ENCODE measurements around the gene AGBL1.

AGBL1 gene

GRCh38 chr15:86255247-86255646 lies 175.6 kb downstream of the AGBL1 start:
- DNase-seq: no peak

DNA sequence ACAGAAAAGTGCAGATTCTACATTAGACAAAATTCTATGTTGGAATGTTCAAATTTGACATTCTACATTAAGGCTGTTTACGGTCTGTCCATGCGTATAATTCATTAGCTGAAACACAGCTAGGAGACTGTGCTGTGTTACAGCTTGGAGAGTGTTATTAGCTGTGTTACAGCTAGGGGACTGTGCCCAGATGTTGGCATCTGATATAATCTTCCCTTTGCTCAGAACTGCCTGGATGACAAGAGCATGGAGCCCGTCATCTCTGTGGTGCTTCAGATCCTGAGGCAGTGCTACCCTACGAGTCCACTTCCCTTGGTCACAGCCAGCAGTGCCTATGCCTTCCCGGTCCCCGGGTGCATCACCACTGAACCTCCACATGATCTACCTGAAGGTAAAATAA lies 177.0 kb downstream of the AGBL1 start:
- no peak for DNase-seq

- DNase-seq: no peak
Measured at GRCh38 chr15:86259589-86259988, 179.9 kb downstream of the AGBL1 start.

- DNase-seq: no peak
Measured at GRCh38 chr15:86263230-86263629, 183.6 kb downstream of the AGBL1 start.

GRCh38 chr15:86266896-86267484 lies 187.3 kb downstream of the AGBL1 start:
- DNase-seq: no peak

DNA sequence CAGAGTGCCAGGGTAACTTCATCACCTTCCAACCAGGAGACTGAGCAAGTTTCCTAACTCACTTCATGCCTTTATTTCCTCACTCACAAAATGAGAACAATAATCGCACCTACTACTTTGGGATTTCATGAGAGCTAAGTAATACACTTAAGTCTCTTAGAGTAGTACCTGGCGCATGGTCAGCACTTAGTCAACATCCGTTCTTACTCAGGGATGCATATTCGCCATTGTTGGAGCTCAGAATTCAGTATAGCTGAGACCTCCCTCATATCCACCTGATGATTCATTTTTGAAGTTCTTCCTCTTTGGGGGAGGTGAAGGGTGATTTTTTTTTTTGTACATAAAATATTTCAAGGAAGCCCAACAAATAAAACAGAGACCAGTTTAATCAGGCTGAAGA lies 188.2 kb downstream of the AGBL1 start:
- no peak for DNase-seq

DNA sequence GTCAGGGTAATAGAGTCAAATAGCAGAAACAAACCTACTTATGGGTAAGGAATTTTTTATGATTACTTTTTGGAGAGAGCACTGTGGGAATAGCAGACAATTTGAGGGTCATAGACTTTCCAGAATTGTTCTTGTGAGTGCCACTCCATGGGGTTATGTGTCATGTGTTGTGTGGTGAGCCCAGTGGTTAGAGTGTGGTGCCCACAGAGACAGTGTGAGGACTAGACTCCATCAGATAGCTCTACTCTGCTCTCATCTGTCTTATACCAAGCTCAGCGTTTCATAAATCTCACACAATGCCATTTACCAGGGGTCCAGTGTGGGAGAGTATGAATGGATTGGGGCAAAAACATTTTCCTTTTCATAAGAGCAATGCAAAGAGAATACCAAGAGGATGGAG lies 188.9 kb downstream of the AGBL1 start:
- DNase-seq: no peak

DNA sequence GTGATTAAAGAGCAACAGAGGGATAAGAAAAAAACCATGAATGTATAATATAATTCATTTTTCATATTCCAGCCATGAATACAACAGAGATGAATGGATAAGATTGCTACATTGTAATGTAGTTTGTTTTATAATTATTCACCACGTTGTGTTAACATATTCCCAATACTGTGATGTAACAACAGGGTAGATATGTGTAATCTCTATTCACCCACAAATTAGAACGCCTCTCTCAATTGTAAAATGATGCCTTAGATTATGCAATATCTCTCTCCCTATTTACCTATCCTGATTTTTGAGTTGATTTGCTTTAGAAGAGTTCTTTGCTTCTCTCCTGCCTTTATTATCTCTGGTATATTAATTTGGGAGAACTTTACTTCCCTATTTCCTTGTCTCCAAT lies 193.6 kb downstream of the AGBL1 start:
- DNase-seq: no peak

DNA sequence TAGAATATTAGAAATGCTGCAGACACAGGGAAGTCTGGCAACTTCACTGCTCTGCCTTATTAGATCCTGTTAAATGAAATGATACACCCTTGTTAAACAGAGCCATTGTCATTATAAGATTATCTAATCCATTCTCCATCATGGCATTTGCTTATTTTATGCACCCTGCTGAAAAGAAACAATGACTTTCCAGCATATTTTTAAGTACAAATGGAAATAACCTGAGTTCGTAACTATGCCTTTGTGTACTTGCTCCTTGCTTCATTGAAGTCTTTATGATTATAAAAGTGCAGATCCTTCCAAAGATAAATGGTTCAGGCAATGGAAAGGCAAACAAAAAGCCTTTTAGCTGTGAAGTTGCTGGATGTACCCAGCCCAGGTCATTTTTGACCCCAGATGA lies 195.7 kb downstream of the AGBL1 start:
- no peak for DNase-seq

- DNase-seq: no peak
Measured at GRCh38 chr15:86278586-86278985, 198.9 kb downstream of the AGBL1 start.

DNA sequence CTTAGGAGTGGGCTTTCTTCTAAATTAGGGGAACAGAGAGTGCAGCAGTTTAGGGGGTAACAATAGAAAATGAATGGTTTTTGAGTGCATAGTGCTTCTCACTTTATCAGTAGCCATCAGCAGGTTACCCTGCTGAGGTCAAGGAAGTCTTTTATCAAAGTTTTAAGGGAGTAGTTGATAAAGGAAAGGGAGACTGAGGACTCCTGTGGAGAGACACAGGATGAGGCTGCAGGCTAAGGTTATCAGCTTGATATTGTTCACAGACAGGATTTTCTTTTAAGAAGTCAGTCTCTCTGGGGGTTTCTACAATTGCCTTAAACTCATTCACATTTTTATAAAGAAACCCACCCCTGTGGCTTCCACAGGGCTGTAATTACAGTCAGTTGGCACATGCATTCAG lies 205.0 kb downstream of the AGBL1 start:
- DNase-seq: no peak

GRCh38 chr15:86295511-86295910 lies 215.8 kb downstream of the AGBL1 start:
- DNase-seq: no peak

- DNase-seq: no peak
Measured at GRCh38 chr15:86296769-86297168, 217.1 kb downstream of the AGBL1 start.

- no peak for DNase-seq
Measured at GRCh38 chr15:86300390-86301125, 220.9 kb downstream of the AGBL1 start.

DNA sequence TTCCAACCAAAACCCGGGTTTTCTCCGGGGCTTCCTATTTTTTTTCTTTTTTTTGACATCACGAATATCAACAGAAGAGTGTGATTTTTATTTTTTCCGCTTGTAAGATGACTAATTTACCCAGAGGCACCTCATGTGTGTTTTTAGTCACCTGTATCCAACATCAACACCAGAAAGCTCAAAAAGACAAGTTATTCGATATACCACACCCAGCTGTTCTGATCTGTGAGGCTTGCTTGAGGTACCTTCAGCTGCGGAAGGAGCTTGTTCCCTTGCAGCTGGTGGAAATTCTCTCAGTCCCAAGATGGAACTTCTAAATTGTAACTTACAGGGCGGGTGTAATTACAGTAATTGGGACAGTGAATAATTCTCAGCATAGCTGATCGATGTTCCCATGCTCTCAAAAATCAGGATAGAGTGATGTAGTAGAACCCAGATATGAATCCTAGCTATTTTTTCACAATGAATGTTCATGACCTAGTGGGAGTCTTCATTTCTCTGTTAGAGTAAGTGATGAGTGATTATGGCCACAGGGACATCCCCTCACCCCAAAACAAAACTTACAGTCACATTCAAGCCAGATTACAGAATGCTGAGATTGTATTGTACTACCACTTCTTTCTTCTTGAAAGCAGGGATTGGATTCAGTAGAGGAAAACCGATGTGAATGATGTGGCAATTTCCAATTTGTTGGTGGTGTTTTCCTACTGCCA lies 232.1 kb downstream of the AGBL1 start:
- no peak for DNase-seq

DNA sequence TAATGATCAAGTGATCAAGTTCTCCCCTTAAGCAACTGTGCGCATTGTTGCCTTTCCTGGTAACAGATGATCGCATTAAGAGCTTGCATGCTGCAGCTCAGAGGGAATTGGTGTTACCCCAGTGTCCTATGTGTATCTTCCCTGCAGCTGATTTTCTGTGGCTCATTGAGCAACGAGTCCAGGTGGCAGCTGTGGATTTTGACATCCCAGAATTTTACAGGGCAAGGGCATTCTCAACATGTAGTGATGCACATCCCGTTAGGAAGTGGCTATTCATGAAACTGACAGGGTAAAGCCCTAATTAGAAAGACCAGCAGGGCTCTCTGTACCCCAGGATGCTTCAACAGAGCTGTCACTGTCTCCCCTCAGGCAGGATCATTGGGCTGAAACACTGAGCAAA lies 232.8 kb downstream of the AGBL1 start:
- no peak for DNase-seq

GRCh38 chr15:86316216-86316615 lies 236.5 kb downstream of the AGBL1 start:
- DNase-seq: no peak

- no peak for DNase-seq
Measured at GRCh38 chr15:86316726-86317383, 237.2 kb downstream of the AGBL1 start.

- DNase-seq: no peak
Measured at GRCh38 chr15:86317384-86317740, 237.7 kb downstream of the AGBL1 start.

- no peak for DNase-seq
Measured at GRCh38 chr15:86322629-86323028, 243.0 kb downstream of the AGBL1 start.

GRCh38 chr15:86327230-86327865 lies 247.7 kb downstream of the AGBL1 start:
- no peak for DNase-seq

DNA sequence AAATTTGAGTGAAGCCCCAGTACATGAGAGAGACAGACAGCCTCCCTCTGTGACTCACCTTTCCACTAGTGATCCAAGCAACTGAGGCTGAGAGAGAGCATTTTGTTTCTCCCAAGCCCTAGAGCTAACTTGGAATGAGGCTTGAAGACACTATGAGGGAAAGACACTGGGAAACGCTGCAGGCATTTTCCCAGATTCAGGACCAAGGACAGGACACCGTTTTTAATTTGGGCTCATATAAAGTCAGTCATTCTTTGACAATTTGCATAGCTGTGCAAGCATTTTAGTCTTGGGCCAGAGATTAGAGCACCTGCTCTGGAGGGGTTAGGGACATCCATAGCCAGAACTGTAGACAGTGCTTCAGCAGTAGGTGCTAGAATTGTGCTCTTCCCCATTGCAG lies 249.0 kb downstream of the AGBL1 start:
- no peak for DNase-seq

DNA sequence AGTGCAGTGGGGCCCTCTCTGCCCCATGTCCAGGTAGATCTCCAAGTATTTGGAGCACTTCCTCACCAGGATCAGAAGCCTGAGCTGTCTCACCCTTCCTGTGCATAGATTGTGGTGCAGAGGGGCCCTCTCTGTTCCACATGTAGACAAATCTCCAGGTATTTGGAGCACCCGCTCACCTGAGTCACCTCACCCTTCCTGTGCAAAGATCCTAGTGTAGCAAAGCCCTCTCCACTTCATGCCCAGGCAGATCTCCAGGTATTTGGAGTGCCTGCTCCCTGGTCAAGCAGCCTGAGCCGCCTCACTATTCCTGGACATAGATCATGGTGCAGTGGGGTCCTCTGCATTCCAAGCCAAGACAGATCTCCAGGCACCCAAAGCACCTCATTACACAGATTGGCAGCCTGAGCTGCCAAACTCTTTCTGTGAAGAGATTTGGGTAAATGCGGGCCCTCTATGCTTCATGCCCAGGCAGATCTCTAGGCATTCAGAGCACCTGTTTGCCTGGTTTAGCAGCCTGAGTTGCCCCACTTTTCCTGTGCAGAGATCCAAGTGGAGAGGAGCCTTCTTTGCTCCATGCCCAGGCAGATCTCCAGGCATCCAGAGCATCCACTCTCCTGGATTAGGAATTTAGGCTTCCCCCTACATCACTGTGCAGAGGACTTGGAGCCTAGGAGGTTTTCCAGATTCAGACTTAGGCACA lies 249.8 kb downstream of the AGBL1 start:
- no peak for DNase-seq
